HCT116 (cell line): ENCODE results near the gene LTBP1. TPM values are rescaled to one million over a fixed set of nuclear protein-coding genes. Genes with fewer than 3 reads are reported as not detected.

Source experiments
- ATAC-seq: fragments of 200-7000 bp; cut with Tn5 transposase; 2 replicates; pipeline ENCODE4 v1.9.1; 2020; ENCODE audit warnings: mild to moderate bottlenecking, moderate library complexity
- BruUV-seq: library from RNA; stranded (reverse); fragments of 400-500 nt; replicated peaks from 2 replicates; lab custom pipeline; 2021; lab: Mats Ljungman, UMichigan
- CTCF ChIA-PET: fragments of 300-600 bp; sonication (Branson Sonifier 250); formaldehyde crosslinking; loops from one replicate; lab custom pipeline; 2021; ENCODE audit warnings: antibody characterized with exemption; lab: Charles Lee
- POLR2A ChIA-PET: fragments of 300-600, 350-600 bp; sonication (Branson Sonifier 250); formaldehyde crosslinking; loops from one replicate; lab custom pipeline; 2021; ENCODE audit warnings: antibody characterized with exemption; lab: Charles Lee
- RAD21 ChIA-PET, 2 experiments: fragments of 300-600 bp; sonication (Branson Sonifier 250); formaldehyde crosslinking; loops; one replicate each; lab custom pipeline; 2023; ENCODE audit warnings: low total read pairs in 2 of 2; ENCODE audit not compliant: uncharacterized antibody in 2 of 2, unreplicated experiment in 2 of 2, low non-redundant PET in 1 of 2; lab: Charles Lee
- DNase-seq: peaks from one replicate; pipeline ENCODE4 v3.0.0-alpha.2; 2010; ENCODE audit warnings: low read depth, low spot score
- H2AFZ ChIP-seq: fragments of 200-600 bp; shearing (Covaris generic), sonication (generic); 2 replicates; pipeline ENCODE4 v1.6.1; 2017; ENCODE audit warnings: low read depth, mixed run types, mixed read lengths, antibody characterized with exemption, low read length; ENCODE audit not compliant: poor library complexity, severe bottlenecking
- H3K27ac ChIP-seq: 2 replicates; pipeline ENCODE4 v1.5.1; 2012; ENCODE audit warnings: low read depth, low read length
- H3K27me3 ChIP-seq: fragments of 200-600 bp; sonication (generic); 2 replicates; pipeline ENCODE4 v1.6.1; 2016; ENCODE audit warnings: mixed run types, low read length, mixed read lengths; ENCODE audit not compliant: insufficient read depth
- H3K36me3 ChIP-seq, 2 experiments: fragments of 200-500 bp in 1 of 2; fragments of 200-600 bp in 1 of 2; sonication (Bioruptor generic) in 1 of 2; sonication (generic) in 1 of 2; 2 replicates each; pipeline versions ENCODE4 v1.5.1 to v1.6.1; 2014 to 2016; ENCODE audit warnings: low read length in 2 of 2, inconsistent platforms in 1 of 2, mixed read lengths in 1 of 2, mixed run types in 1 of 2; ENCODE audit not compliant: insufficient read depth in 2 of 2, control insufficient read depth in 1 of 2
- H3K4me1 ChIP-seq, 2 experiments: fragments of 200-600 bp in 1 of 2; sonication (generic) in 1 of 2; 2 replicates each; pipeline versions ENCODE4 v1.5.1 to v1.6.1; 2012 to 2017; ENCODE audit warnings: low read length in 2 of 2, inconsistent platforms in 1 of 2, mild to moderate bottlenecking in 1 of 2, mixed read lengths in 1 of 2, mixed run types in 1 of 2, moderate library complexity in 1 of 2; ENCODE audit not compliant: insufficient read depth in 2 of 2, control insufficient read depth in 1 of 2
- H3K4me2 ChIP-seq: fragments of 200-600 bp; sonication (generic); 2 replicates; pipeline ENCODE4 v1.6.1; 2017; ENCODE audit warnings: mixed run types, low read length, mixed read lengths
- H3K4me3 ChIP-seq, 2 experiments: fragments of 200-600 bp in 1 of 2; sonication (generic) in 1 of 2; replicated peaks in 1 of 2; 2 replicates each; pipeline ENCODE4 v1.5.1; 2011 to 2016; ENCODE audit warnings: low read length in 2 of 2, control low read depth in 1 of 2, low read depth in 1 of 2, mild to moderate bottlenecking in 1 of 2, mixed read lengths in 1 of 2, mixed run types in 1 of 2
- H3K79me2 ChIP-seq: fragments of 200-600 bp; sonication (generic); 2 replicates; pipeline ENCODE4 v1.6.1; 2017; ENCODE audit warnings: mild to moderate bottlenecking, mixed run types, low read length, moderate library complexity, mixed read lengths; ENCODE audit not compliant: insufficient read depth
- H3K9ac ChIP-seq: fragments of 200-600 bp; sonication (generic); 2 replicates; pipeline ENCODE4 v1.6.1; 2016; ENCODE audit warnings: low read length, mixed read lengths
- H3K9me2 ChIP-seq: fragments of 200-600 bp; sonication (generic), shearing (Covaris generic); 2 replicates; pipeline ENCODE4 v1.6.1; 2017; ENCODE audit warnings: mixed run types, mild to moderate bottlenecking, moderate library complexity; ENCODE audit not compliant: insufficient read depth
- H3K9me3 ChIP-seq, 2 experiments: fragments of 200-500 bp in 1 of 2; fragments of 200-600 bp in 1 of 2; sonication (Bioruptor generic) in 1 of 2; sonication (generic) in 1 of 2; 2 replicates each; pipeline ENCODE4 v1.6.1; 2014 to 2017; ENCODE audit warnings: low read length in 2 of 2, mixed read lengths in 2 of 2, inconsistent platforms in 1 of 2, low read depth in 1 of 2, mild to moderate bottlenecking in 1 of 2, mixed run types in 1 of 2, moderate library complexity in 1 of 2; ENCODE audit not compliant: control insufficient read depth in 1 of 2, insufficient read depth in 1 of 2
- H4K20me1 ChIP-seq: fragments of 200-600 bp; sonication (generic), shearing (Covaris generic); 2 replicates; pipeline ENCODE4 v1.6.1; 2017; ENCODE audit warnings: mixed run types, mild to moderate bottlenecking, moderate library complexity; ENCODE audit not compliant: insufficient read depth
- ATF3 ChIP-seq: IDR thresholded peaks from 2 replicates; pipeline ENCODE4 v1.6.1; 2012
- CEBPB ChIP-seq: IDR thresholded peaks from 2 replicates; pipeline ENCODE4 v1.6.1; 2012; ENCODE audit warnings: low read depth
- EGR1 ChIP-seq: IDR thresholded peaks from 2 replicates; pipeline ENCODE4 v1.6.1; 2012; ENCODE audit warnings: low read depth
- ELF1 ChIP-seq: IDR thresholded peaks from 2 replicates; pipeline ENCODE4 v1.6.1; 2012; ENCODE audit warnings: low read depth, borderline replicate concordance
- EZH2 ChIP-seq: fragments of 200-600 bp; sonication (generic); IDR thresholded peaks from 2 replicates; pipeline ENCODE4 v1.6.1; 2017; ENCODE audit warnings: antibody characterized with exemption, mixed run types
- EZH2phosphoT487 ChIP-seq: fragments of 200-600 bp; IDR thresholded peaks from 2 replicates; pipeline ENCODE4 v1.6.1; 2018; ENCODE audit warnings: antibody characterized with exemption, borderline replicate concordance
- FOSL1 ChIP-seq: IDR thresholded peaks from 2 replicates; pipeline ENCODE4 v1.6.1; 2012; ENCODE audit warnings: low read depth
- MAX ChIP-seq: IDR thresholded peaks from 2 replicates; pipeline ENCODE4 v1.6.1; 2012
- POLR2A ChIP-seq: IDR thresholded peaks from 2 replicates; pipeline ENCODE4 v1.7.0; 2011; ENCODE audit warnings: borderline replicate concordance; ENCODE audit not compliant: insufficient read depth, insufficient read length; ENCODE audit errors: extremely low read depth
- POLR2AphosphoS5 ChIP-seq: IDR thresholded peaks from 2 replicates; pipeline ENCODE4 v1.6.1; 2011; ENCODE audit warnings: mild to moderate bottlenecking, low read depth, low read length, moderate library complexity
- RAD21 ChIP-seq: IDR thresholded peaks from 2 replicates; pipeline ENCODE4 v1.6.1; 2012; ENCODE audit warnings: low read depth, mild to moderate bottlenecking
- REST ChIP-seq: IDR thresholded peaks from 2 replicates; pipeline ENCODE4 v1.6.1; 2012; ENCODE audit warnings: low read depth
- SIN3A ChIP-seq: IDR thresholded peaks from 2 replicates; pipeline ENCODE4 v1.6.1; 2012; ENCODE audit warnings: low read depth
- SP1 ChIP-seq: IDR thresholded peaks from 2 replicates; pipeline ENCODE4 v1.6.1; 2012; ENCODE audit warnings: low read depth
- SRF ChIP-seq: IDR thresholded peaks from 2 replicates; pipeline ENCODE4 v1.6.1; 2012; ENCODE audit warnings: low read depth
- TCF7L2 ChIP-seq: IDR thresholded peaks from 2 replicates; pipeline ENCODE4 v1.7.0; 2011; ENCODE audit warnings: borderline replicate concordance, inconsistent platforms; ENCODE audit not compliant: insufficient read depth, insufficient read length; ENCODE audit errors: extremely low read depth
- YY1 ChIP-seq: IDR thresholded peaks from 2 replicates; pipeline ENCODE4 v1.6.1; 2011; ENCODE audit warnings: low read length, low read depth, moderate library complexity, mild to moderate bottlenecking; ENCODE audit not compliant: insufficient replicate concordance; ENCODE audit errors: extremely low read depth
- ZBTB33 ChIP-seq: IDR thresholded peaks from 2 replicates; pipeline ENCODE4 v1.6.1; 2011; ENCODE audit warnings: mild to moderate bottlenecking, low read length, moderate library complexity; ENCODE audit not compliant: insufficient replicate concordance; ENCODE audit errors: extremely low read depth
- ZFX ChIP-seq: fragments of 450-650 bp; IDR thresholded peaks from 2 replicates; pipeline ENCODE4 v1.6.1; 2017
- ZNF274 ChIP-seq: fragments of 200-500 bp; sonication (Bioruptor generic); IDR thresholded peaks from 2 replicates; pipeline ENCODE4 v1.6.1; 2014; ENCODE audit warnings: mild to moderate bottlenecking, low read depth, low read length, inconsistent platforms
- intact Hi-C: fragments of 100-400 bp; cut with micrococcal nuclease; formaldehyde crosslinking; loops from 2 replicates; pipeline ENCODE4 v1.10.0; 2022
- total RNA-seq: library from RNA; stranded (reverse); gene quantifications from one replicate; pipeline ENCODE4 v1.2.1, GENCODE V29; 2021; ENCODE audit not compliant: unreplicated experiment

Gene LTBP1
- total RNA-seq, 1 experiment from 2014 or later: 5.1 TPM

- DNase-seq (no peak), ATAC-seq (no peak)
- H3K4me3 ChIP-seq: no peak overlapping the region
- TF ChIP-seq EZH2phosphoT487 (no peak), YY1 (no peak), RAD21 (no peak), EZH2 (no peak), ATF3 (no peak), SRF (no peak), MAX (no peak), ZFX (no peak), ELF1 (no peak), TCF7L2 (no peak), POLR2AphosphoS5 (no peak), POLR2A (no peak), FOSL1 (no peak), SP1 (no peak), SIN3A (no peak), ZNF274 (no peak), ZBTB33 (no peak), CEBPB (no peak), REST (no peak), EGR1 (no peak)
- peaks cover 0 to 12% of the 10 kb centered on the region in 2 experiments; a peak in 3 of 4 replicates for H3K4me1 ChIP-seq
- ChIA-PET CTCF (no interaction called here), POLR2A (no interaction called here), RAD21 (no interaction called here)
- H4K20me1 ChIP-seq: no peaks in the 10 kb centered on the region
- no peaks in the 10 kb centered on the region for H3K9me2 ChIP-seq
- H3K9ac ChIP-seq: no peak overlapping the region
- H3K9me3 ChIP-seq: no peaks in the 10 kb centered on the region
- intact Hi-C loops: no loop called here
- H3K4me2 ChIP-seq: no peak overlapping the region
- no peaks in the 10 kb centered on the region for H3K27me3 ChIP-seq
- no peak overlapping the region for H3K27ac ChIP-seq
- no peaks in the 10 kb centered on the region for H3K36me3 ChIP-seq
- no peaks in the 10 kb centered on the region for H3K79me2 ChIP-seq
- BruUV-seq: no TSS peak
- H2AFZ ChIP-seq: no peak overlapping the region
These were observed 34.9 kb downstream of the LTBP1 start for GRCh38 chr2:32981612-32982011.
